GM23338 (cell line): ENCODE data around the gene SPEM2. TPM values are rescaled to one million over a fixed set of nuclear protein-coding genes. Genes with fewer than 3 reads are reported as not detected.

ENCODE experiments used
- ATAC-seq: fragments of 200-7000 bp; cut with Tn5 transposase; 3 replicates; pipeline ENCODE4 v1.9.1; 2020
- DNase-seq: peaks from one replicate; pipeline ENCODE4 v3.0.0-alpha.2; 2015; ENCODE audit warnings: low spot score
- H2AFZ ChIP-seq: fragments of 200-600 bp; sonication (generic); 2 replicates; pipeline ENCODE4 v1.8.0; 2016; ENCODE audit warnings: antibody characterized with exemption, mild to moderate bottlenecking, moderate library complexity
- H3F3A ChIP-seq: fragments of 200-600 bp; sonication (generic); replicated peaks from 2 replicates; pipeline ENCODE4 v1.8.0; 2017; ENCODE audit warnings: antibody characterized with exemption, mixed run types, low read depth
- H3K27ac ChIP-seq: fragments of 200-600 bp; sonication (generic); 2 replicates; pipeline ENCODE4 v1.6.1; 2016; ENCODE audit warnings: low read depth
- H3K27me3 ChIP-seq: fragments of 200-600 bp; sonication (generic); 2 replicates; pipeline ENCODE4 v1.8.0; 2016; ENCODE audit warnings: mild to moderate bottlenecking, mixed run types, moderate library complexity; ENCODE audit not compliant: insufficient read depth
- H3K36me3 ChIP-seq: fragments of 200-600 bp; sonication (generic); 2 replicates; pipeline ENCODE4 v1.8.0; 2016; ENCODE audit warnings: mild to moderate bottlenecking; ENCODE audit not compliant: insufficient read depth
- H3K4me1 ChIP-seq: fragments of 200-600 bp; sonication (generic); 2 replicates; pipeline ENCODE4 v1.8.0; 2016; ENCODE audit warnings: mild to moderate bottlenecking, moderate library complexity; ENCODE audit not compliant: insufficient read depth
- H3K4me2 ChIP-seq: fragments of 200-600 bp; sonication (generic); 2 replicates; pipeline ENCODE4 v1.7.1; 2017; ENCODE audit warnings: mixed run types
- H3K4me3 ChIP-seq: fragments of 200-600 bp; sonication (generic); 2 replicates; pipeline ENCODE4 v1.6.1; 2016; ENCODE audit warnings: mixed run types
- H3K79me2 ChIP-seq: fragments of 200-600 bp; sonication (generic); replicated peaks from 2 replicates; pipeline ENCODE4 v1.8.0; 2017; ENCODE audit warnings: mild to moderate bottlenecking; ENCODE audit not compliant: insufficient read depth
- H3K9me2 ChIP-seq: fragments of 200-600 bp; sonication (generic); 2 replicates; pipeline ENCODE4 v1.8.0; 2017; ENCODE audit not compliant: insufficient read depth
- H4K20me1 ChIP-seq: fragments of 200-600 bp; sonication (generic); replicated peaks from 2 replicates; pipeline ENCODE4 v1.8.0; 2017; ENCODE audit warnings: mild to moderate bottlenecking; ENCODE audit not compliant: insufficient read depth
- H3K27ac Mint-ChIP-seq: 2 replicates; pipeline ENCODE4 v1.8.0; 2020; ENCODE audit warnings: inconsistent platforms, mild to moderate bottlenecking, moderate library complexity, mixed read lengths
- H3K27me3 Mint-ChIP-seq: 3 replicates; pipeline ENCODE4 v1.8.0; 2022; ENCODE audit warnings: low read depth, mild to moderate bottlenecking, moderate library complexity, mixed read lengths, inconsistent platforms; ENCODE audit not compliant: insufficient read depth, poor library complexity
- H3K36me3 Mint-ChIP-seq: 3 replicates; pipeline ENCODE4 v1.8.0; 2021; ENCODE audit warnings: low read depth, mild to moderate bottlenecking, inconsistent platforms, moderate library complexity, mixed read lengths
- H3K4me1 Mint-ChIP-seq: 3 replicates; pipeline ENCODE4 v1.8.0; 2020; ENCODE audit warnings: mild to moderate bottlenecking, inconsistent platforms, mixed read lengths
- H3K4me3 Mint-ChIP-seq: 3 replicates; pipeline ENCODE4 v1.8.0; 2021; ENCODE audit warnings: moderate library complexity, mild to moderate bottlenecking, inconsistent platforms, mixed read lengths
- H3K9me3 Mint-ChIP-seq: 3 replicates; pipeline ENCODE4 v1.8.0; 2020; ENCODE audit warnings: moderate library complexity, mild to moderate bottlenecking, inconsistent platforms, mixed read lengths
- EZH2phosphoT487 ChIP-seq: fragments of 200-600 bp; sonication (generic); IDR thresholded peaks from one replicate; pipeline ENCODE4 v1.8.1; 2018; ENCODE audit warnings: antibody characterized with exemption; ENCODE audit not compliant: unreplicated experiment
- JUNB ChIP-seq: IDR thresholded peaks from one replicate; pipeline ENCODE4 v1.6.1; 2016; ENCODE audit warnings: antibody characterized with exemption; ENCODE audit not compliant: unreplicated experiment
- POLR2AphosphoS5 ChIP-seq: IDR thresholded peaks from 2 replicates; pipeline ENCODE4 v1.6.1; 2016; ENCODE audit warnings: antibody characterized with exemption, low read depth
- STAT1 ChIP-seq: IDR thresholded peaks from one replicate; pipeline ENCODE4 v1.6.1; 2016; ENCODE audit warnings: antibody characterized with exemption; ENCODE audit not compliant: unreplicated experiment
- ZNF114 ChIP-seq: fragments of 250-450 bp; sonication (Bioruptor Pico); IDR thresholded peaks from 2 replicates; pipeline ENCODE4 v1.5.0; 2020; ENCODE audit warnings: mild to moderate bottlenecking, moderate library complexity
- ZNF331 ChIP-seq: fragments of 250-450 bp; sonication (Bioruptor Pico); IDR thresholded peaks from 2 replicates; pipeline ENCODE4 v1.5.0; 2020; ENCODE audit warnings: low read depth, mild to moderate bottlenecking, moderate library complexity
- polyA plus RNA-seq: library from polyadenylated mRNA; unstranded; fragments of >200 nt; fragmentation: Nextera tagmentation; extraction: Ambion mirVana; gene quantifications from 2 replicates; pipeline ENCODE4 v1.2.1, GENCODE V29; 2016
- total RNA-seq: library from RNA; depleted of rRNA; stranded (reverse); fragments of >200 nt; shearing (Covaris generic); gene quantifications from 2 replicates; pipeline ENCODE4 v1.2.3, GENCODE V29; 2014
- TF ChIP-seq, protein P1 (sequence below), 2 experiments: fragments of 200-600 bp in 1 of 2; sonication (generic) in 1 of 2; conservative IDR thresholded peaks; 2 replicates each; pipeline versions ENCODE4 v1.5.1 to v1.6.1; 2016 to 2017; ENCODE audit warnings: antibody characterized with exemption in 2 of 2, low read depth in 2 of 2, mild to moderate bottlenecking in 2 of 2, moderate library complexity in 1 of 2
- TF ChIP-seq, protein P2 (sequence below): fragments of 250-450 bp; sonication (Bioruptor Pico); IDR thresholded peaks from 2 replicates; pipeline ENCODE4 v1.5.0; 2020; ENCODE audit warnings: mild to moderate bottlenecking, moderate library complexity

SPEM2 gene
- total and polyA plus RNA-seq, 2 experiments from 2014 or later, result not detected

DNA sequence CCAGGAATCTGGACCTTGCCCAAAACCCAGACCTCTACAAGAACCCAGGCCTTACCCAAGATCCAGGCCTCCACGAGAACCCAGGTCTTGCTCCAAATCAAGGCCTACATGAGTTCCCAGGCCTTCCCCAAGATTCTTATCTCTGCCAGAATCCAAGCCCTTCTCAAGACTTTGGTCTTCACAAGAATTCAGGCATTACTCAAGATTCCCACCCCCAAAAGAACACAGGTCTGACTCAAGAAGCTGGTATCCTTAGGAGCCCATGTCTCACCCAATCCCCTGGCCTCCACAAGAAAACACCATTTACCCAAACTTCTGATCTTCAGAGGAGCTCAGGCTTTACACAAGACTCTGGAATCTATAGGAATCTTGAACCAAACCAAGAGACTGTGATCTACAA is 5.8 kb downstream of the SPEM2 start:
- Histone ChIP-seq H3K27me3 (no peaks in the 10 kb centered on the region), H3K36me3 (no peaks in the 10 kb centered on the region), H3K79me2 (no peaks in the 10 kb centered on the region), H3K4me2 (no peak overlapping the region), H2AFZ (no peak overlapping the region), H3K4me1 (no peaks in the 10 kb centered on the region), H4K20me1 (no peaks in the 10 kb centered on the region), H3K9me2 (0 out of 2 replicates have a peak, but pooled peaks cover 13% of the 10 kb centered on the region), H3K4me3 (no peak overlapping the region), H3F3A (peaks cover 7% of the 10 kb centered on the region), H3K27ac (no peak overlapping the region)
- H3K4me1 Mint-ChIP-seq, result peaks cover 2% of the 10 kb centered on the region; the same call in 2 of the 3 replicates
- ATAC-seq, result no peak
- H3K27me3 Mint-ChIP-seq, result peaks cover 29% of the 10 kb centered on the region
- DNase-seq, result no peak
- H3K27ac Mint-ChIP-seq, result no peak overlapping the region
- no peak overlapping the region for H3K4me3 Mint-ChIP-seq
- H3K9me3 Mint-ChIP-seq, result no peaks in the 10 kb centered on the region; the same call in 2 of the 3 replicates
- no peaks in the 10 kb centered on the region for H3K36me3 Mint-ChIP-seq
- TF ChIP-seq POLR2AphosphoS5 (no peak), ZNF331 (CRISPR knock-in tag) (no peak), EZH2phosphoT487 (no peak), JUNB (no peak)
- TF ChIP-seq, protein P1, sequence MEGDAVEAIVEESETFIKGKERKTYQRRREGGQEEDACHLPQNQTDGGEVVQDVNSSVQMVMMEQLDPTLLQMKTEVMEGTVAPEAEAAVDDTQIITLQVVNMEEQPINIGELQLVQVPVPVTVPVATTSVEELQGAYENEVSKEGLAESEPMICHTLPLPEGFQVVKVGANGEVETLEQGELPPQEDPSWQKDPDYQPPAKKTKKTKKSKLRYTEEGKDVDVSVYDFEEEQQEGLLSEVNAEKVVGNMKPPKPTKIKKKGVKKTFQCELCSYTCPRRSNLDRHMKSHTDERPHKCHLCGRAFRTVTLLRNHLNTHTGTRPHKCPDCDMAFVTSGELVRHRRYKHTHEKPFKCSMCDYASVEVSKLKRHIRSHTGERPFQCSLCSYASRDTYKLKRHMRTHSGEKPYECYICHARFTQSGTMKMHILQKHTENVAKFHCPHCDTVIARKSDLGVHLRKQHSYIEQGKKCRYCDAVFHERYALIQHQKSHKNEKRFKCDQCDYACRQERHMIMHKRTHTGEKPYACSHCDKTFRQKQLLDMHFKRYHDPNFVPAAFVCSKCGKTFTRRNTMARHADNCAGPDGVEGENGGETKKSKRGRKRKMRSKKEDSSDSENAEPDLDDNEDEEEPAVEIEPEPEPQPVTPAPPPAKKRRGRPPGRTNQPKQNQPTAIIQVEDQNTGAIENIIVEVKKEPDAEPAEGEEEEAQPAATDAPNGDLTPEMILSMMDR (conservative IDR thresholded peaks at IDR 0.05; ENCODE audit: low read depth in 2 of 2), result no peak

DNA sequence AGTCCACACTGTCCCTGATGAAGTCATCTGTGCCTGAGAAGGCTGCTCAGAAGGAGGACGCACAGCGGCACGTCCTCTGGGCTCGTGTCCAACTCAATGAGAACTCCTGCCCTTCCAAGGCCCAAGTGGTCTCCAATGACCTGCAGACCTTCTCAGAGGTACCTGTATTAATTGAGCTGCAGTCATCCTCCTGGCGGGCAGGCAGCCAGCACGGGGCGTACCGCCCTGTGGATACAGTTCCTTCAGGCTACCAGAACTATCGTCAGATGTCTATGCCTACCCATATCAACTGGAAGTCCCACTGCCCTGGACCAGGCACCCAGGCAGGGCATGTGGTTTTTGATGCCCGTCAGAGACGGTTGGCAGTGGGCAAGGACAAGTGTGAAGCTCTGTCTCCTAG is 6.9 kb downstream of the SPEM2 start:
- Histone ChIP-seq H3K27me3 (no peaks in the 10 kb centered on the region), H2AFZ (no peak overlapping the region), H3K9me2 (0 out of 2 replicates have a peak, but pooled peaks cover 13% of the 10 kb centered on the region), H3K79me2 (no peaks in the 10 kb centered on the region), H3F3A (peaks cover 10% of the 10 kb centered on the region), H3K36me3 (no peaks in the 10 kb centered on the region), H3K4me3 (no peak overlapping the region), H3K4me2 (no peak overlapping the region), H4K20me1 (no peaks in the 10 kb centered on the region), H3K27ac (no peak overlapping the region), H3K4me1 (no peaks in the 10 kb centered on the region)
- no peaks in the 10 kb centered on the region; the same call in 2 of the 3 replicates for H3K9me3 Mint-ChIP-seq
- ATAC-seq (no peak), DNase-seq (no peak)
- H3K27me3 Mint-ChIP-seq, result peaks cover 34% of the 10 kb centered on the region
- no peak overlapping the region for H3K4me3 Mint-ChIP-seq
- H3K4me1 Mint-ChIP-seq, result peaks cover 5% of the 10 kb centered on the region; the same call in 2 of the 3 replicates
- no peaks in the 10 kb centered on the region for H3K36me3 Mint-ChIP-seq
- H3K27ac Mint-ChIP-seq, result no peak overlapping the region
- TF ChIP-seq, protein P2, sequence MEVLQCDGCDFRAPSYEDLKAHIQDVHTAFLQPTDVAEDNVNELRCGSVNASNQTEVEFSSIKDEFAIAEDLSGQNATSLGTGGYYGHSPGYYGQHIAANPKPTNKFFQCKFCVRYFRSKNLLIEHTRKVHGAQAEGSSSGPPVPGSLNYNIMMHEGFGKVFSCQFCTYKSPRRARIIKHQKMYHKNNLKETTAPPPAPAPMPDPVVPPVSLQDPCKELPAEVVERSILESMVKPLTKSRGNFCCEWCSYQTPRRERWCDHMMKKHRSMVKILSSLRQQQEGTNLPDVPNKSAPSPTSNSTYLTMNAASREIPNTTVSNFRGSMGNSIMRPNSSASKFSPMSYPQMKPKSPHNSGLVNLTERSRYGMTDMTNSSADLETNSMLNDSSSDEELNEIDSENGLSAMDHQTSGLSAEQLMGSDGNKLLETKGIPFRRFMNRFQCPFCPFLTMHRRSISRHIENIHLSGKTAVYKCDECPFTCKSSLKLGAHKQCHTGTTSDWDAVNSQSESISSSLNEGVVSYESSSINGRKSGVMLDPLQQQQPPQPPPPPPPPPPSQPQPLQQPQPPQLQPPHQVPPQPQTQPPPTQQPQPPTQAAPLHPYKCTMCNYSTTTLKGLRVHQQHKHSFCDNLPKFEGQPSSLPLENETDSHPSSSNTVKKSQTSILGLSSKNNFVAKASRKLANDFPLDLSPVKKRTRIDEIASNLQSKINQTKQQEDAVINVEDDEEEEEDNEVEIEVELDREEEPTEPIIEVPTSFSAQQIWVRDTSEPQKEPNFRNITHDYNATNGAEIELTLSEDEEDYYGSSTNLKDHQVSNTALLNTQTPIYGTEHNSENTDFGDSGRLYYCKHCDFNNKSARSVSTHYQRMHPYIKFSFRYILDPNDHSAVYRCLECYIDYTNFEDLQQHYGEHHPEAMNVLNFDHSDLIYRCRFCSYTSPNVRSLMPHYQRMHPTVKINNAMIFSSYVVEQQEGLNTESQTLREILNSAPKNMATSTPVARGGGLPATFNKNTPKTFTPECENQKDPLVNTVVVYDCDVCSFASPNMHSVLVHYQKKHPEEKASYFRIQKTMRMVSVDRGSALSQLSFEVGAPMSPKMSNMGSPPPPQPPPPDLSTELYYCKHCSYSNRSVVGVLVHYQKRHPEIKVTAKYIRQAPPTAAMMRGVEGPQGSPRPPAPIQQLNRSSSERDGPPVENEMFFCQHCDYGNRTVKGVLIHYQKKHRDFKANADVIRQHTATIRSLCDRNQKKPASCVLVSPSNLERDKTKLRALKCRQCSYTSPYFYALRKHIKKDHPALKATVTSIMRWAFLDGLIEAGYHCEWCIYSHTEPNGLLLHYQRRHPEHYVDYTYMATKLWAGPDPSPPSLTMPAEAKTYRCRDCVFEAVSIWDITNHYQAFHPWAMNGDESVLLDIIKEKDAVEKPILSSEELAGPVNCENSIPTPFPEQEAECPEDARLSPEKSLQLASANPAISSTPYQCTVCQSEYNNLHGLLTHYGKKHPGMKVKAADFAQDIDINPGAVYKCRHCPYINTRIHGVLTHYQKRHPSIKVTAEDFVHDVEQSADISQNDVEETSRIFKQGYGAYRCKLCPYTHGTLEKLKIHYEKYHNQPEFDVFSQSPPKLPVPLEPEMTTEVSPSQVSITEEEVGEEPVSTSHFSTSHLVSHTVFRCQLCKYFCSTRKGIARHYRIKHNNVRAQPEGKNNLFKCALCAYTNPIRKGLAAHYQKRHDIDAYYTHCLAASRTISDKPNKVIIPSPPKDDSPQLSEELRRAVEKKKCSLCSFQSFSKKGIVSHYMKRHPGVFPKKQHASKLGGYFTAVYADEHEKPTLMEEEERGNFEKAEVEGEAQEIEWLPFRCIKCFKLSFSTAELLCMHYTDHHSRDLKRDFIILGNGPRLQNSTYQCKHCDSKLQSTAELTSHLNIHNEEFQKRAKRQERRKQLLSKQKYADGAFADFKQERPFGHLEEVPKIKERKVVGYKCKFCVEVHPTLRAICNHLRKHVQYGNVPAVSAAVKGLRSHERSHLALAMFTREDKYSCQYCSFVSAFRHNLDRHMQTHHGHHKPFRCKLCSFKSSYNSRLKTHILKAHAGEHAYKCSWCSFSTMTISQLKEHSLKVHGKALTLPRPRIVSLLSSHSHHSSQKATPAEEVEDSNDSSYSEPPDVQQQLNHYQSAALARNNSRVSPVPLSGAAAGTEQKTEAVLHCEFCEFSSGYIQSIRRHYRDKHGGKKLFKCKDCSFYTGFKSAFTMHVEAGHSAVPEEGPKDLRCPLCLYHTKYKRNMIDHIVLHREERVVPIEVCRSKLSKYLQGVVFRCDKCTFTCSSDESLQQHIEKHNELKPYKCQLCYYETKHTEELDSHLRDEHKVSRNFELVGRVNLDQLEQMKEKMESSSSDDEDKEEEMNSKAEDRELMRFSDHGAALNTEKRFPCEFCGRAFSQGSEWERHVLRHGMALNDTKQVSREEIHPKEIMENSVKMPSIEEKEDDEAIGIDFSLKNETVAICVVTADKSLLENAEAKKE (CRISPR knock-in tag), result no peak
- TF ChIP-seq JUNB (no peak), STAT1 (no peak), ZNF114 (CRISPR knock-in tag) (no peak)
- TF ChIP-seq, protein P1 (conservative IDR thresholded peaks at IDR 0.05; ENCODE audit: low read depth in 2 of 2), result no peak
